Cerebellar nuclear complex (tissue), 1 donor: Measurements from ENCODE around the gene LRRC3C.
"Not testable (repeated sequence)": the region's sequence is repeated elsewhere in the genome, so short reads cannot be mapped to it uniquely, and the experiment has no call there.

Experiments
- DNase-seq, 2 experiments: peaks; one replicate each; lab custom pipeline; 2025; lab: John Stamatoyannopoulos, UW

Gene LRRC3C

GRCh38 chr17:39946551-39947330 is 19.2 kb downstream of the LRRC3C start:
- no peak for DNase-seq

- not testable (repeated sequence) for DNase-seq
These were observed 20.9 kb downstream of the LRRC3C start for GRCh38 chr17:39948489-39948828.

- no peak for DNase-seq
These were observed 21.5 kb downstream of the LRRC3C start for GRCh38 chr17:39949028-39949427.

- no peak for DNase-seq
These were observed 23.4 kb downstream of the LRRC3C start for GRCh38 chr17:39950871-39951348.

GRCh38 chr17:39951924-39952679 is 24.6 kb downstream of the LRRC3C start:
- no peak for DNase-seq

GRCh38 chr17:39952680-39953470 is 25.3 kb downstream of the LRRC3C start:
- DNase-seq, result peak in 1 of 2 experiments; percentile 67

- no peak for DNase-seq
These were observed 25.9 kb downstream of the LRRC3C start for GRCh38 chr17:39953471-39953888.

GRCh38 chr17:39954876-39955275 is 27.3 kb downstream of the LRRC3C start:
- DNase-seq, result no peak

GRCh38 chr17:39955726-39956225 is 28.2 kb downstream of the LRRC3C start:
- DNase-seq, result no peak

- no peak for DNase-seq
These were observed 33.1 kb downstream of the LRRC3C start for GRCh38 chr17:39960524-39961041.

GRCh38 chr17:39962642-39963220 is 35.2 kb downstream of the LRRC3C start, which contains the start of gene GSDMA:
Gene GSDMA, plus strand, starts transcription at chr17:39963004. Its CDS starts 2,684 bp downstream, at chr17:39965688.
- DNase-seq, result no peak

- no peak for DNase-seq
These were observed 36.3 kb downstream of the LRRC3C start for GRCh38 chr17:39963829-39964228.

GRCh38 chr17:39965017-39965699 is 37.6 kb downstream of the LRRC3C start:
- DNase-seq, result no peak

GRCh38 chr17:39966771-39967170 is 39.2 kb downstream of the LRRC3C start:
- no peak for DNase-seq

GRCh38 chr17:39968761-39969160 is 41.2 kb downstream of the LRRC3C start:
- no peak for DNase-seq

GRCh38 chr17:39969375-39969774 is 41.8 kb downstream of the LRRC3C start:
- DNase-seq, result no peak

GRCh38 chr17:39970157-39970692 is 42.7 kb downstream of the LRRC3C start:
- no peak for DNase-seq

GRCh38 chr17:39971076-39971603 is 43.6 kb downstream of the LRRC3C start:
- no peak for DNase-seq

GRCh38 chr17:39972271-39972670 is 44.7 kb downstream of the LRRC3C start:
- DNase-seq, result no peak

GRCh38 chr17:39973496-39973895 is 46.0 kb downstream of the LRRC3C start:
- no peak for DNase-seq
